ENCODE data around the gene CCDC183. TPM values are rescaled to one million over a fixed set of nuclear protein-coding genes. Genes with fewer than 3 reads are reported as not detected.

Gene CCDC183
- polyA plus RNA-seq, 3 donors, result 0.54 to 2.1 TPM; not detected in 1

- peaks cover 14% of the 10 kb centered on the region for H4K20me1 ChIP-seq (ENCODE audit: insufficient read depth, low read length)
- DNase-seq, result no peak
- no peak overlapping the region for H2AFZ ChIP-seq (ENCODE audit: insufficient read depth, low read depth, low read length, poor library complexity, severe bottlenecking)
- H3K9me3 Mint-ChIP-seq, result peaks cover 0 to 4% (median 0%) of the 10 kb centered on the region in 7 donors
- no peak overlapping the region for H3K4me3 ChIP-seq (replicated peaks in 1 of 3; ENCODE audit: low read depth in 2 of 3, low read length in 3 of 3)
- H3K27ac ChIP-seq (ENCODE audit: low read depth in 1 of 2, low read length in 2 of 2), result no peak overlapping the region
- H3K79me2 ChIP-seq (ENCODE audit: insufficient read depth, low read length), result peaks cover 4% of the 10 kb centered on the region
- peaks cover 29 to 35% of the 10 kb centered on the region in 2 donors for H3K4me1 ChIP-seq (ENCODE audit: control insufficient read depth in 1 of 2, insufficient read depth in 2 of 2, low read length in 2 of 2)
- H3K4me1 Mint-ChIP-seq, result peaks cover 22% of the 10 kb centered on the region
- H3K4me3 Mint-ChIP-seq, result no peak overlapping the region
- intact Hi-C loops (cut with micrococcal nuclease), result loop anchor here in 1 of 2 donors (5.0 kb wide), 1 partner anchor 54 kb away; the partner anchor contains the start of gene PHPT1
- no peak for TF ChIP-seq CTCF (IDR thresholded peaks at IDR 0.05)
- H3K27me3 Mint-ChIP-seq (ENCODE audit: low read depth in 3 of 3), result peaks cover 27 to 38% (median 32%) of the 10 kb centered on the region in 3 donors
- H3K4me2 ChIP-seq (replicated peaks; ENCODE audit: extremely low read depth, low read length, poor library complexity, severe bottlenecking), result no peak overlapping the region
- WGBS (ENCODE audit: insufficient coverage), result 88% methylated on average over 10 of the region's 17 CpGs
- peaks cover 2 to 24% of the 10 kb centered on the region in 2 donors for H3K27me3 ChIP-seq (ENCODE audit: control insufficient read depth in 2 of 2, insufficient read depth in 2 of 2, low read length in 2 of 2)
- no peak overlapping the region for H3K9ac ChIP-seq (ENCODE audit: insufficient read depth, low read length, poor library complexity, severe bottlenecking)
- H3K27ac Mint-ChIP-seq, result peak overlapping the region in 2 of 7 donors; percentile 51 to 72
- no peaks in the 10 kb centered on the region for H3K36me3 ChIP-seq (replicated peaks in 1 of 2; ENCODE audit: control insufficient read depth in 1 of 2, insufficient read depth in 2 of 2, low read length in 2 of 2)
- H3K36me3 Mint-ChIP-seq, result peaks cover 12% of the 10 kb centered on the region in 2 donors
- no peaks in the 10 kb centered on the region for H3K9me3 ChIP-seq (replicated peaks in 1 of 2; ENCODE audit: control insufficient read depth in 1 of 2, insufficient read depth in 1 of 2, low read length in 2 of 2)
These were observed 2.8 kb upstream of the CCDC183 start for GRCh38 chr9:136793086-136793946.

- Mint-ChIP-seq H3K36me3 (peaks cover 12% of the 10 kb centered on the region in 2 donors), H3K27ac (peak overlapping the region in 4 of 7 donors; percentile 17 to 80 (median 42)), H3K27me3 (ENCODE audit: low read depth in 3 of 3) (peaks cover 37 to 47% (median 43%) of the 10 kb centered on the region in 3 donors), H3K4me3 (no peak overlapping the region), H3K4me1 (peaks cover 23% of the 10 kb centered on the region), H3K9me3 (peaks cover 0 to 4% (median 1%) of the 10 kb centered on the region in 7 donors)
- peaks cover 31 to 39% of the 10 kb centered on the region in 2 donors for H3K4me1 ChIP-seq (ENCODE audit: control insufficient read depth in 1 of 2, insufficient read depth in 2 of 2, low read length in 2 of 2)
- H3K36me3 ChIP-seq (replicated peaks in 1 of 2; ENCODE audit: control insufficient read depth in 1 of 2, insufficient read depth in 2 of 2, low read length in 2 of 2), result no peaks in the 10 kb centered on the region
- intact Hi-C loops (cut with micrococcal nuclease), result loop anchor here in 1 of 2 donors (5.0 kb wide), 1 partner anchor 53 kb away; the partner anchor contains the start of gene PHPT1
- no peak for TF ChIP-seq CTCF (IDR thresholded peaks at IDR 0.05)
- no peak overlapping the region for H3K9ac ChIP-seq (ENCODE audit: insufficient read depth, low read length, poor library complexity, severe bottlenecking)
- no peak overlapping the region for H3K4me3 ChIP-seq (replicated peaks in 1 of 3; ENCODE audit: low read depth in 2 of 3, low read length in 3 of 3)
- DNase-seq, result no peak
- peaks cover 4% of the 10 kb centered on the region for H3K79me2 ChIP-seq (ENCODE audit: insufficient read depth, low read length)
- peaks cover 17% of the 10 kb centered on the region for H4K20me1 ChIP-seq (ENCODE audit: insufficient read depth, low read length)
- no peaks in the 10 kb centered on the region for H3K9me3 ChIP-seq (replicated peaks in 1 of 2; ENCODE audit: control insufficient read depth in 1 of 2, insufficient read depth in 1 of 2, low read length in 2 of 2)
- H3K4me2 ChIP-seq (replicated peaks; ENCODE audit: extremely low read depth, low read length, poor library complexity, severe bottlenecking), result no peak overlapping the region
- no peak overlapping the region for H2AFZ ChIP-seq (ENCODE audit: insufficient read depth, low read depth, low read length, poor library complexity, severe bottlenecking)
- WGBS (ENCODE audit: insufficient coverage), result 97% methylated on average over 11 of the region's 14 CpGs
- H3K27ac ChIP-seq (ENCODE audit: low read depth in 1 of 2, low read length in 2 of 2), result no peak overlapping the region
- peaks cover 13 to 35% of the 10 kb centered on the region in 2 donors for H3K27me3 ChIP-seq (ENCODE audit: control insufficient read depth in 2 of 2, insufficient read depth in 2 of 2, low read length in 2 of 2)
These were observed 1.7 kb upstream of the CCDC183 start for GRCh38 chr9:136794281-136794999.
